Astrocyte (in vitro differentiated cells and primary cell): ENCODE measurements around the gene TNIK. TPM values are rescaled to one million over a fixed set of nuclear protein-coding genes. Genes with fewer than 3 reads are reported as not detected.

Source experiments
- DNase-seq: peaks from one replicate; pipeline ENCODE4 v3.0.0-alpha.2; 2010; ENCODE audit warnings: low read depth
- FAIRE-seq: peaks from 2 replicates; lab custom pipeline; 2011; peaks lifted over from hg19 to GRCh38; lab: Jason Lieb, UNC
- H2AFZ ChIP-seq: 2 replicates; pipeline ENCODE4 v1.6.0; 2012; ENCODE audit warnings: low read depth, low read length, inconsistent platforms
- H3K27ac ChIP-seq: 2 replicates; pipeline ENCODE4 v1.5.1; 2011; ENCODE audit warnings: low read depth, low read length, inconsistent platforms
- H3K27me3 ChIP-seq: 2 replicates; pipeline ENCODE4 v1.6.0; 2011; ENCODE audit warnings: low read length, inconsistent platforms; ENCODE audit not compliant: insufficient read depth
- H3K36me3 ChIP-seq: 2 replicates; pipeline ENCODE4 v1.5.1; 2011; ENCODE audit warnings: low read length, inconsistent platforms; ENCODE audit not compliant: insufficient read depth
- H3K4me1 ChIP-seq: 2 replicates; pipeline ENCODE4 v1.5.1; 2011; ENCODE audit warnings: low read length, inconsistent platforms; ENCODE audit not compliant: insufficient read depth
- H3K4me2 ChIP-seq: 2 replicates; pipeline ENCODE4 v1.6.0; 2012; ENCODE audit warnings: low read length, inconsistent platforms
- H3K4me3 ChIP-seq: 2 replicates; pipeline ENCODE4 v1.5.1; 2011; ENCODE audit warnings: low read depth, mild to moderate bottlenecking, low read length, inconsistent platforms; ENCODE audit not compliant: insufficient read depth
- H3K79me2 ChIP-seq: 2 replicates; pipeline ENCODE4 v1.6.0; 2012; ENCODE audit warnings: mild to moderate bottlenecking, low read length, inconsistent platforms; ENCODE audit not compliant: insufficient read depth
- H3K9ac ChIP-seq: 2 replicates; pipeline ENCODE4 v1.6.0; 2012; ENCODE audit warnings: mild to moderate bottlenecking, low read length, inconsistent platforms
- H3K9me3 ChIP-seq: 2 replicates; pipeline ENCODE4 v1.5.1; 2012; ENCODE audit warnings: low read depth, mild to moderate bottlenecking, low read length, inconsistent platforms; ENCODE audit not compliant: insufficient read depth
- H4K20me1 ChIP-seq: 2 replicates; pipeline ENCODE4 v1.6.0; 2012; ENCODE audit warnings: low read length, inconsistent platforms; ENCODE audit not compliant: insufficient read depth
- H3K27ac Mint-ChIP-seq: one replicate; pipeline ENCODE4 v1.8.0; 2021; ENCODE audit warnings: mild to moderate bottlenecking, mixed read lengths; ENCODE audit not compliant: unreplicated experiment
- H3K27me3 Mint-ChIP-seq: one replicate; pipeline ENCODE4 v1.8.0; 2021; ENCODE audit warnings: low read depth, mixed read lengths; ENCODE audit not compliant: unreplicated experiment
- H3K36me3 Mint-ChIP-seq: one replicate; pipeline ENCODE4 v1.8.0; 2021; ENCODE audit warnings: low read depth, mixed read lengths; ENCODE audit not compliant: unreplicated experiment
- H3K4me1 Mint-ChIP-seq: one replicate; pipeline ENCODE4 v1.8.0; 2021; ENCODE audit warnings: low read depth, mixed read lengths; ENCODE audit not compliant: unreplicated experiment
- H3K4me3 Mint-ChIP-seq: one replicate; pipeline ENCODE4 v1.8.0; 2021; ENCODE audit warnings: mild to moderate bottlenecking, moderate library complexity, mixed read lengths; ENCODE audit not compliant: unreplicated experiment
- H3K9me3 Mint-ChIP-seq: one replicate; pipeline ENCODE4 v1.8.0; 2021; ENCODE audit warnings: mild to moderate bottlenecking, mixed read lengths; ENCODE audit not compliant: unreplicated experiment
- EZH2 ChIP-seq: IDR thresholded peaks from 2 replicates; pipeline ENCODE4 v1.6.1; 2012; ENCODE audit warnings: mild to moderate bottlenecking, low read length, inconsistent platforms; ENCODE audit not compliant: insufficient read depth
- total RNA-seq: library from RNA; stranded (reverse); gene quantifications from 2 replicates; pipeline ENCODE4 v1.2.1, GENCODE V29; 2021
- TF ChIP-seq, protein P1 (sequence below): IDR thresholded peaks from 2 replicates; pipeline ENCODE4 v1.5.1; 2011; ENCODE audit warnings: low read depth, mild to moderate bottlenecking, inconsistent platforms, low read length, moderate library complexity; ENCODE audit not compliant: insufficient read depth

TNIK gene
- total RNA-seq, 1 donor from 2014 or later: 70.0 TPM

DNA sequence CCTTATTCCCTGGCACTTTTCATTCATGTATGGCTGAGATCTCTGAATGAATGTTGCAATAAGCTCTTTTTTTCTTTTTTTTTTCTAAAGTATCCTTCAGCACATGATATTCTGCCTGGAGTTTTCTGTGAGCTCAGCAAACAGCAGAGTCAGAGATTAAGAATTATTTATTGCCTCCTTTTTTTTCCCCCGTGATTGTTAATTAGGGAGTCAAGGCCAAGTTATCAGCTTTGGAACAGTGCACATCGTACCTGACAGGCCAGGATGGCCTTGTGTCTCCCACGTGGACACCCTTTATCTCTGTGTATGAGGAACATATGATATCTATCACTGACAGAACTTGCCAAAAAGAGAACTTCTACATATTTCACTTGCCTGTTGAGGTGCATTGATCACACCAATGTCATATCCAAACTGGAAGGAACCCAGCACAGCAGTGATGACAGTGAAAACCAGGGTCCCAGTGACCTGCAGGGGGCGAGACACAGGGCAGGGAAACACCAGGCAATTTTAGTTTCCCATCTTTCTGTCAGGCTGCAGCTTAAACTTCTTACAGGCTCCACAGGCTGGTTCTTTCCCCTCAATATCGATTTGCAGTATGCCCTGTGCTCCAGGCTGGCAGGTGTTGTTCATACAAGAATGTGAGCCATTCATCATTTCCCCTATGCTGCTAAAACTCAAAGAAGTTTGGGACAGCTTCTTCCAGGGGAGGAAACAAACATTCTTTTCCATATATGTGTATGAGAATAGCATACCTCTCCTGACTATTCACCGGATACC is 441.9 kb downstream of the TNIK start:
- no peak overlapping the region for H3K27ac ChIP-seq
- no peak overlapping the region for H3K4me2 ChIP-seq
- H3K36me3 Mint-ChIP-seq: no peaks in the 10 kb centered on the region
- peaks cover 5% of the 10 kb centered on the region for H3K27me3 Mint-ChIP-seq
- no peak for FAIRE-seq
- no peak overlapping the region for H3K27ac Mint-ChIP-seq
- H4K20me1 ChIP-seq: no peaks in the 10 kb centered on the region
- no peaks in the 10 kb centered on the region for H3K4me1 ChIP-seq
- no peak overlapping the region for H2AFZ ChIP-seq
- no peaks in the 10 kb centered on the region for H3K9me3 ChIP-seq
- no peaks in the 10 kb centered on the region for H3K9me3 Mint-ChIP-seq
- peaks cover 6% of the 10 kb centered on the region for H3K4me1 Mint-ChIP-seq
- no peak for TF ChIP-seq EZH2
- TF ChIP-seq, protein P1, sequence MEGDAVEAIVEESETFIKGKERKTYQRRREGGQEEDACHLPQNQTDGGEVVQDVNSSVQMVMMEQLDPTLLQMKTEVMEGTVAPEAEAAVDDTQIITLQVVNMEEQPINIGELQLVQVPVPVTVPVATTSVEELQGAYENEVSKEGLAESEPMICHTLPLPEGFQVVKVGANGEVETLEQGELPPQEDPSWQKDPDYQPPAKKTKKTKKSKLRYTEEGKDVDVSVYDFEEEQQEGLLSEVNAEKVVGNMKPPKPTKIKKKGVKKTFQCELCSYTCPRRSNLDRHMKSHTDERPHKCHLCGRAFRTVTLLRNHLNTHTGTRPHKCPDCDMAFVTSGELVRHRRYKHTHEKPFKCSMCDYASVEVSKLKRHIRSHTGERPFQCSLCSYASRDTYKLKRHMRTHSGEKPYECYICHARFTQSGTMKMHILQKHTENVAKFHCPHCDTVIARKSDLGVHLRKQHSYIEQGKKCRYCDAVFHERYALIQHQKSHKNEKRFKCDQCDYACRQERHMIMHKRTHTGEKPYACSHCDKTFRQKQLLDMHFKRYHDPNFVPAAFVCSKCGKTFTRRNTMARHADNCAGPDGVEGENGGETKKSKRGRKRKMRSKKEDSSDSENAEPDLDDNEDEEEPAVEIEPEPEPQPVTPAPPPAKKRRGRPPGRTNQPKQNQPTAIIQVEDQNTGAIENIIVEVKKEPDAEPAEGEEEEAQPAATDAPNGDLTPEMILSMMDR: no peak
- H3K4me3 Mint-ChIP-seq: no peak overlapping the region
- H3K9ac ChIP-seq: no peak overlapping the region
- H3K36me3 ChIP-seq: no peaks in the 10 kb centered on the region
- peak; percentile 23 for DNase-seq
- H3K4me3 ChIP-seq: no peak overlapping the region
- H3K27me3 ChIP-seq: no peaks in the 10 kb centered on the region
- H3K79me2 ChIP-seq: no peaks in the 10 kb centered on the region

DNA sequence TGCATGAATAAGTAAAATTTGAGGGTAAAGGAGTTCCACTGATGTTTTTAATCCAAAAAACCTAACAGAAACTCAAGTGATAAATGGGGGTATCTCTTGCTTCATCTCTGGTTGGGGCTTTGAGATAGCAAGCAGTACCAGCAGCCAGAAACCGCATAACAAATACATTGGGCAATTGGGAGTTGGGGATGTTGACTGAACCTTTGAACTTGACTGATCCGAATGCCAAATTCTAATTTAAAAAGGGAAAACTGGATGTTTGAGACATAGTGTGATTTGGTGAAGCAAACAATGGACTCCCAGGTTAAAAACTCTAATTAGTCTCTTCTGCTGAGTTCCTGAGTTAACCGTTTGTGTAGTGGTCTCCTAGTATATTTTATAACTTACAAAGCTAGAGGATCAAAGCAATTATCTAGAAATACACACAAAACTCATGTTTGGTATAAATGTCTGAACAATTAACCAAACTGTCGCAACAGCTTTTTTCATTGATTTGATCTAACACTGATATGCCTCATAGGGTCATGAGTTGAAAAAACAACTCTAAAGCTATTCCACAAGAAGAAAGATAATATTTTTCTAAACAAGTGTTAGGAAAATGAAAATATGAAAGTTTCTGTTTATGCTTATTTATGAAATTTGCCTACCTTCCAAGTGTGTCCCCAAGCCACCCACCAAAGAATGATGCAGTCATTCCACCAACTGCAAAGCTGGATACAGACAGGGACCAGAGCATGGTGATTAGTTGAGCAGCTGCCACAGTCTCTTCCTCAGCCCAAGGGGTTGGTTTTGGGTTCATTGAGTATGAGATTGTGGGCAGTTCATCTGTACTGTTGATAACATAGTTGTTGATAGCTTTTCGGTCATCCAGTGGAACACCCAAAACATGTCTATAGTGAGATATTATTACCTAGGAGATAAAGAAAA is 446.1 kb downstream of the TNIK start:
- Histone ChIP-seq H2AFZ (no peak overlapping the region), H3K27me3 (no peaks in the 10 kb centered on the region), H3K4me3 (no peak overlapping the region), H3K27ac (no peak overlapping the region), H3K9me3 (no peaks in the 10 kb centered on the region), H4K20me1 (no peaks in the 10 kb centered on the region), H3K4me1 (no peaks in the 10 kb centered on the region), H3K4me2 (no peak overlapping the region), H3K9ac (no peak overlapping the region), H3K79me2 (no peaks in the 10 kb centered on the region), H3K36me3 (no peaks in the 10 kb centered on the region)
- Mint-ChIP-seq H3K9me3 (no peaks in the 10 kb centered on the region), H3K27ac (no peak overlapping the region), H3K27me3 (no peaks in the 10 kb centered on the region), H3K36me3 (no peaks in the 10 kb centered on the region), H3K4me1 (peaks cover 4% of the 10 kb centered on the region), H3K4me3 (no peak overlapping the region)
- TF ChIP-seq EZH2: no peak
- TF ChIP-seq, protein P1: no peak
- DNase-seq: no peak
- no peak for FAIRE-seq
